Prostate gland (tissue), 2 donors: ENCODE data around the gene IFT22.

ENCODE experiments used
- POLR2A ChIP-seq: fragments of 450-650 bp; IDR thresholded peaks from one replicate; pipeline ENCODE4 v1.6.1; 2016; ENCODE audit warnings: antibody characterized with exemption, mild to moderate bottlenecking
- POLR2AphosphoS5 ChIP-seq: sonication (generic); formaldehyde crosslinking; IDR thresholded peaks from one replicate; pipeline ENCODE4 v1.6.1; 2017; ENCODE audit warnings: antibody characterized with exemption
- TF ChIP-seq, protein P1 (sequence below), 4 experiments: fragments of 200-600 bp in 2 of 4; fragments of 450-650 bp in 2 of 4; sonication (generic) in 2 of 4; IDR thresholded peaks; 1 replicate in 3 of 4; 2 replicates in 1 of 4; pipeline ENCODE4 v1.5.1; 2016 to 2019; ENCODE audit warnings: antibody characterized with exemption in 4 of 4, mild to moderate bottlenecking in 2 of 4, moderate library complexity in 2 of 4

DNA sequence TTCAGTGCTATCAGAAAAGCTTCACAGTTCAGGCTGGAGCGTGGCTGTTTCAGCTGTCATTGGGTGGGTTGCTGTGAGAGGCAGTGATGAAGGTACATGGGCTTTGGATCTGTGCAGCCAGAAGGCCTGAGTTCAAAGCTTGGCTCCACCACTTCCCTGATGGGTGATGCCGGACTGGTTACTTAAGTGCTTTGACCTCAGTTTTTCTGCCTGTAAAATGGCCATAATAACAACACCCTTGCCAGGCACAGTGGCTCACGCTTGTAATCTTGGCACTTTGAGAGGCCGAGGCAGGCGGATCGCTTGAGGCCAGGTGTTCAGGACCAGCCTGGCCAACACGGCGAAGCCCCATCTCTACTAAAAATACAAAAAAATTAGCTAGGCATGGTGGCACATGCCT is 10.4 kb upstream of the IFT22 start:
- TF ChIP-seq POLR2A: no peak
- TF ChIP-seq, protein P1, sequence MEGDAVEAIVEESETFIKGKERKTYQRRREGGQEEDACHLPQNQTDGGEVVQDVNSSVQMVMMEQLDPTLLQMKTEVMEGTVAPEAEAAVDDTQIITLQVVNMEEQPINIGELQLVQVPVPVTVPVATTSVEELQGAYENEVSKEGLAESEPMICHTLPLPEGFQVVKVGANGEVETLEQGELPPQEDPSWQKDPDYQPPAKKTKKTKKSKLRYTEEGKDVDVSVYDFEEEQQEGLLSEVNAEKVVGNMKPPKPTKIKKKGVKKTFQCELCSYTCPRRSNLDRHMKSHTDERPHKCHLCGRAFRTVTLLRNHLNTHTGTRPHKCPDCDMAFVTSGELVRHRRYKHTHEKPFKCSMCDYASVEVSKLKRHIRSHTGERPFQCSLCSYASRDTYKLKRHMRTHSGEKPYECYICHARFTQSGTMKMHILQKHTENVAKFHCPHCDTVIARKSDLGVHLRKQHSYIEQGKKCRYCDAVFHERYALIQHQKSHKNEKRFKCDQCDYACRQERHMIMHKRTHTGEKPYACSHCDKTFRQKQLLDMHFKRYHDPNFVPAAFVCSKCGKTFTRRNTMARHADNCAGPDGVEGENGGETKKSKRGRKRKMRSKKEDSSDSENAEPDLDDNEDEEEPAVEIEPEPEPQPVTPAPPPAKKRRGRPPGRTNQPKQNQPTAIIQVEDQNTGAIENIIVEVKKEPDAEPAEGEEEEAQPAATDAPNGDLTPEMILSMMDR (IDR thresholded peaks at IDR 0.05): no peak
- TF ChIP-seq POLR2AphosphoS5: no peak
